ENCODE data around the gene BOD1.

BOD1 gene

DNA sequence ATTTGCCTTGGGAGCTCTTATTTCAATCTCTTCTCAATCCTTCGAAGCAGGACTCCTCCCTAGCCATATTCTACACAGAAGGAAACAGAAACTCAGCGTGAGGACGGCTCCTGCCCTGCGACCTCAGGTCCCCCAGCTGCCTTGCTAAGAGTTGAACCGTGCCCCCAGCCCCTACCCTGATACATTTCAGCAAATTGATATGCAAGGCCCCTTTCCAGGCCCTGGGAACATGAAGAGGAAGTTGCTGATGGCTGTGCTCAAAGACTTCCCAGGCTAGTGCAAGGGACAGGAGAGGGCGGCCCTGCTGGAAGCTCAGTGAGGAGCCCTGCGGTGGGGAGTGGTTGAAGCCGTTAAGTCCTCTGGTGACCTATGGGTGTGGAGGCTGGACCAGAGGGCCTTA lies 41.5 kb downstream of the BOD1 start:
- H3K27me3 ChIP-seq (ENCODE audit: insufficient read depth, low read length, poor library complexity, severe bottlenecking), result no peaks in the 10 kb centered on the region
- H3F3A ChIP-seq (ENCODE audit: low read depth), result no peaks in the 10 kb centered on the region
- H3K36me3 ChIP-seq (ENCODE audit: insufficient read depth, low read length), result no peaks in the 10 kb centered on the region
- no peaks in the 10 kb centered on the region for H3K4me1 ChIP-seq (ENCODE audit: insufficient read depth, low read length, poor library complexity, severe bottlenecking)
- H3K4me3 ChIP-seq (ENCODE audit: low read length, poor library complexity, severe bottlenecking), result no peak overlapping the region
- H3K9ac ChIP-seq (ENCODE audit: low read depth, low read length, poor library complexity, severe bottlenecking), result no peak overlapping the region
- H3K79me2 ChIP-seq (ENCODE audit: insufficient read depth, low read length), result no peaks in the 10 kb centered on the region
- no peaks in the 10 kb centered on the region for H3K9me3 ChIP-seq (ENCODE audit: insufficient read depth, low read depth, low read length)
- no peak overlapping the region for H2AFZ ChIP-seq (ENCODE audit: low read length)
- no peaks in the 10 kb centered on the region for H3K9me2 ChIP-seq (replicated peaks; ENCODE audit: low read depth, low read length)
- TF ChIP-seq EZH2phosphoT487 (IDR thresholded peaks at IDR 0.05; ENCODE audit: borderline replicate concordance), result no peak
- TF ChIP-seq, protein P1, sequence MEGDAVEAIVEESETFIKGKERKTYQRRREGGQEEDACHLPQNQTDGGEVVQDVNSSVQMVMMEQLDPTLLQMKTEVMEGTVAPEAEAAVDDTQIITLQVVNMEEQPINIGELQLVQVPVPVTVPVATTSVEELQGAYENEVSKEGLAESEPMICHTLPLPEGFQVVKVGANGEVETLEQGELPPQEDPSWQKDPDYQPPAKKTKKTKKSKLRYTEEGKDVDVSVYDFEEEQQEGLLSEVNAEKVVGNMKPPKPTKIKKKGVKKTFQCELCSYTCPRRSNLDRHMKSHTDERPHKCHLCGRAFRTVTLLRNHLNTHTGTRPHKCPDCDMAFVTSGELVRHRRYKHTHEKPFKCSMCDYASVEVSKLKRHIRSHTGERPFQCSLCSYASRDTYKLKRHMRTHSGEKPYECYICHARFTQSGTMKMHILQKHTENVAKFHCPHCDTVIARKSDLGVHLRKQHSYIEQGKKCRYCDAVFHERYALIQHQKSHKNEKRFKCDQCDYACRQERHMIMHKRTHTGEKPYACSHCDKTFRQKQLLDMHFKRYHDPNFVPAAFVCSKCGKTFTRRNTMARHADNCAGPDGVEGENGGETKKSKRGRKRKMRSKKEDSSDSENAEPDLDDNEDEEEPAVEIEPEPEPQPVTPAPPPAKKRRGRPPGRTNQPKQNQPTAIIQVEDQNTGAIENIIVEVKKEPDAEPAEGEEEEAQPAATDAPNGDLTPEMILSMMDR (conservative IDR thresholded peaks at IDR 0.05; ENCODE audit: low read length), result no peak
- no peak overlapping the region for H3K4me2 ChIP-seq (ENCODE audit: low read depth, low read length, poor library complexity, severe bottlenecking)
- no peaks in the 10 kb centered on the region for H4K20me1 ChIP-seq (ENCODE audit: insufficient read depth, low read length, poor library complexity, severe bottlenecking)

DNA sequence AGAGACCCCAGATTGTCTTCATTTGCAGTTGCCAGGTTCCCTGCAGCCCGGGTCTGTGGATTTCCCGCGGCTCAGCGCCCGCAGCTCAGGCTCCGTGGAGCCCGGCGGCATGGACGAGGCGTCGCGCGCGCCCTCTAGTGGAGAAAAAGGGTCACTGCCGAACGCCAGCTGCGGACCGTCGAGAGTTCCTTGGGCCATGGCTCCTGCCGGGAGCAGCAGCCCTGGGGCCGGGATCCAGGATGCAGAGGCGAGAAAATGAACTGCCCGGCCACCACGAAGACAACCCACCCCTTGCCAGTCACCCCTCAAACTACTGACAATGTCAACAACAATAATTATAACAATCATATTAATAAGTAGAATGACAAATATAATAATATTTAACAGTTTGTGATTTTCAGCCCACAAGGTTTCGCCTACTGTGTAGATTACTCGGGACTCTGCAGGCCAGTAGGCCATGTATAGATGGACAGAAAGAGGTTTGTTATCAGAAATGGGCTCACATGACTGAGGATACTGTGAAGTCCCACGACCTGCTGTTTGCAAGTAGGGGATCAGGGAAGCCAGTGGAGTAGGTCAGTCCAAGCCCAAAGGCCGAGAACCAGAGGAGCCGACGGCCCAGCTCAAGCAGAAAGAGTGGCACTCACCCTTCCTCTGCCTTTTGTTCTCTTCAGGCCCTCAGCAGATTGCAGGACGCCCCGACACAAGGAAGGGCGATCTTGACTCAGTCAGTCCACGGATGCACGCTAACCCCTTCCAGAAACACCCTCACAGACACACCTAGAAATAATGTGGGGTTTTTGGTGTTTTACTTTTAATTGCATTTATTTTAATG lies 43.1 kb downstream of the BOD1 start:
- Histone ChIP-seq H3K9me2 (replicated peaks; ENCODE audit: low read depth, low read length) (no peaks in the 10 kb centered on the region), H3K79me2 (ENCODE audit: insufficient read depth, low read length) (no peaks in the 10 kb centered on the region), H2AFZ (ENCODE audit: low read length) (peak overlapping the region; percentile 60; the same call in 1 of the 2 replicates), H3K4me2 (ENCODE audit: low read depth, low read length, poor library complexity, severe bottlenecking) (peak overlapping the region; percentile 40), H4K20me1 (ENCODE audit: insufficient read depth, low read length, poor library complexity, severe bottlenecking) (no peaks in the 10 kb centered on the region), H3K9ac (ENCODE audit: low read depth, low read length, poor library complexity, severe bottlenecking) (no peak overlapping the region), H3K36me3 (ENCODE audit: insufficient read depth, low read length) (no peaks in the 10 kb centered on the region), H3K9me3 (ENCODE audit: insufficient read depth, low read depth, low read length) (no peaks in the 10 kb centered on the region), H3K4me3 (ENCODE audit: low read length, poor library complexity, severe bottlenecking) (no peak overlapping the region), H3K4me1 (ENCODE audit: insufficient read depth, low read length, poor library complexity, severe bottlenecking) (no peaks in the 10 kb centered on the region), H3K27me3 (ENCODE audit: insufficient read depth, low read length, poor library complexity, severe bottlenecking) (no peaks in the 10 kb centered on the region), H3F3A (ENCODE audit: low read depth) (no peaks in the 10 kb centered on the region)
- TF ChIP-seq EZH2phosphoT487 (IDR thresholded peaks at IDR 0.05; ENCODE audit: borderline replicate concordance), result no peak
- TF ChIP-seq, protein P1 (conservative IDR thresholded peaks at IDR 0.05; ENCODE audit: low read length), result peak; percentile 66

DNA sequence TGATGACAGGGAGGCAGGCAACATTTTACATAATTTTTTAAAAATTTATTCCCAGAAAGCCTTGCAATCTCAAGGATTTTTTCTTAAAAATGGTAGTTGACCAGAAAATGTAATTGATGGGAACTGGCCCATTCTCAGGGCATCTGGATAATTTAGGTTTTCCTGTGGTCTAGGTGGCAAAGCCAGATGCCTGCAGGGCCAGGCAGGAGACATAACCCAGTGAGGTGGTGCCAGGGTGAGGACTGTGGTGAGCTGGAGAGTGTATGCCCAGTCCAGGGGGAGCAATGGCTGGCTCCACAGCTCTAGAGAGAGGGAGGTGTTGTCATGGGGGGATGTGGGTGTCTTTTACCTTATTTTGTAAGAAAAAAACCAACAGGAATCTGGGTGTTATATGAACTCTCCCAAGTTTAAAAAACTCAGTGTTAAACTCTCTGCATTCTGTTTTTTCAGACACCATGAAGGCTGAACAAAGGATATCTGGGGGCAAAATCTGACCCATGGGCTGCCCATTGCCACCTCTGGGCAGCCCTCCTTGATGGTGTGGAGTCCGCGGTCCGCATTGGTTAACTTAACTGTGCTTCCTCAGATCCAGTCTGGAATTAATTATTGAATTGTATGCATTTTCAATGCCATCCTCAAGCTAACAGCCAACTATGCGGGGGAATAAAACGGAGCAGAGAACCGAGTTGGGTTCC lies 43.9 kb downstream of the BOD1 start:
- TF ChIP-seq, protein P1 (conservative IDR thresholded peaks at IDR 0.05; ENCODE audit: low read length), result no peak
- no peak for TF ChIP-seq EZH2phosphoT487 (IDR thresholded peaks at IDR 0.05; ENCODE audit: borderline replicate concordance)
- Histone ChIP-seq H3K27me3 (ENCODE audit: insufficient read depth, low read length, poor library complexity, severe bottlenecking) (no peaks in the 10 kb centered on the region), H3K4me2 (ENCODE audit: low read depth, low read length, poor library complexity, severe bottlenecking) (peak overlapping the region; percentile 40), H3K4me3 (ENCODE audit: low read length, poor library complexity, severe bottlenecking) (no peak overlapping the region), H3K4me1 (ENCODE audit: insufficient read depth, low read length, poor library complexity, severe bottlenecking) (no peaks in the 10 kb centered on the region), H3F3A (ENCODE audit: low read depth) (no peaks in the 10 kb centered on the region), H3K9ac (ENCODE audit: low read depth, low read length, poor library complexity, severe bottlenecking) (no peak overlapping the region), H3K36me3 (ENCODE audit: insufficient read depth, low read length) (no peaks in the 10 kb centered on the region), H2AFZ (ENCODE audit: low read length) (peak overlapping the region; percentile 60; the same call in 1 of the 2 replicates), H3K79me2 (ENCODE audit: insufficient read depth, low read length) (no peaks in the 10 kb centered on the region), H3K9me2 (replicated peaks; ENCODE audit: low read depth, low read length) (no peaks in the 10 kb centered on the region), H4K20me1 (ENCODE audit: insufficient read depth, low read length, poor library complexity, severe bottlenecking) (no peaks in the 10 kb centered on the region), H3K9me3 (ENCODE audit: insufficient read depth, low read depth, low read length) (no peaks in the 10 kb centered on the region)
